Activated T-cell treated with anti-CD3 and anti-CD28 coated beads, Interleukin-2, amount 50 U/mL, for 48 hours (primary cell): ENCODE data around the gene CAV3.
"Not testable (repeated sequence)": the region's sequence is repeated elsewhere in the genome, so short reads cannot be mapped to it uniquely, and the experiment has no call there.

Experiments
- DNase-seq, 2 experiments: peaks; one replicate each; pipeline ENCODE4 v3.0.0-alpha.2; 2020

The CAV3 gene

DNA sequence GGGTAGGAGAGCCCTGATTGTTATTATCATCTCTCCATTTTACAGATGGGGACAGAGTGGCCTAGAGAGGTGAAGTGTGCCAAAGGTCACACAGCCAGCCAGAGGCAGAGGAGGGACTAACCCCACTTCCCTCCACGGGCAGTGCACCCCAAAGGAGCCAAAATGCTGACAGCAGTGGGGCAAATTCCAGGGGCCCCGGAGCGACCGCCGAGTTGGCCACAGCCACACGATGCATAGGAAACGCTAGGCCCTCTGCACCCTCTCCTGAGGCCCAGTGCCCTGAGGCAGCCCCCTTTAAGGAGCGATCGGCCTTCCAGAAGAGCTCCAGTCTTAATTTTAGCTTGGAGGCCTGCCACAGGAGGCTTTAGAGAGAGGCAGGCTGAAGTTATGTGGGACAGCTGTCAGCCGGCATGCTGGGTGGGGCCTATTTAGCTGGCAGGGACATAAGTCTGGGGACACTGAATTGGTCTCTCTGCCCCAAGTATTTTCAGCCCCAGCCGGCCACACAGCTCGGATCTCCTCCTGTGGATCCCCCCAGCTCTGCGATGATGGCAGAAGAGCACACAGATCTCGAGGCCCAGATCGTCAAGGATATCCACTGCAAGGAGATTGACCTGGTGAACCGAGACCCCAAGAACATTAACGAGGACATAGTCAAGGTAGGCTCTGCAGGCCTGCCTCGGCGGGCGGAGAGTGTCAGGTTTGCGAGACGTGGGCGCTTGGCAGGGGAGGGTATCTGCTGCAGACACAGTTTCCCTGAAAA is at the start of gene CAV3:
Gene CAV3 (plus strand): TSS at position 471 of the 763 bp plus-strand sequence. CDS start 75 bp downstream, at position 546.
- DNase-seq: no peak

DNA sequence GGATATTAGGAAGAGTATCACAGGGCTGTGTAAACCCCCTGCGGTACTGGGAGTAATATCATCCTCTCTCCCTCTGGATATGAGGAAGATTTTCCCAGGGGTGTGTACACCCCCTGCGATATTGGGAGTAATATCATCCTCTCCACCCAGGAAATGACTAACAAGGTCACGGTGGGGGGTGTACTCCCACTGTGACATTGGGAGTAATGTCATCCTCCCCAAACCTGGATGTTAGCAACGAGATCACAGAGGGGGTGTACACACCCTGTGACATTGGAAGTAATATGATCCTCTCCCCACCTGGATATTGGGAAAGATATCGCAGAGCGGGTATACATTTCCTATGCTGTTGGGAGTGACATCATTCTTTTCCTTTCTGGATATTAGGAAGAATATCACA is 48.6 kb upstream of the CAV3 start:
- not testable (repeated sequence) for DNase-seq

DNA sequence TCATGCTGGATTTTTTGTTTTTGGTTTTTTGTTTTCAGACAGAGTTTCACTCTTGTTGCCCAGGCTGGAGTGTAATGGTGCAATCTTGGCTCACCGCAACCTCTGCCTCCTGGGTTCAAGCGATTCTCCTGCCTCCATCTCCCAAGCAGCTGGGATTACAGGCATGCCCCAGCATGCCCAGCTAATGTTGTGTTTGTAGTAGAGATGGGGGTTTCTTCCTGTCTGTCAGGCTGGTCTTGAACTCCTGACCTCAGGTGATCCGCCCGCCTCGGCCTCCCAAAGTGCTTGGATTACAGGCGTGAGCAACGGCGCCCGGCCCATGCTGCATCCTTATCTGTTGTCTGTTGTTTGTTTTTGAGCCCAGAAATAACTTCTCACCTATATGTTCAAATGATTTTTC is 42.3 kb upstream of the CAV3 start:
- not testable (repeated sequence) for DNase-seq

DNA sequence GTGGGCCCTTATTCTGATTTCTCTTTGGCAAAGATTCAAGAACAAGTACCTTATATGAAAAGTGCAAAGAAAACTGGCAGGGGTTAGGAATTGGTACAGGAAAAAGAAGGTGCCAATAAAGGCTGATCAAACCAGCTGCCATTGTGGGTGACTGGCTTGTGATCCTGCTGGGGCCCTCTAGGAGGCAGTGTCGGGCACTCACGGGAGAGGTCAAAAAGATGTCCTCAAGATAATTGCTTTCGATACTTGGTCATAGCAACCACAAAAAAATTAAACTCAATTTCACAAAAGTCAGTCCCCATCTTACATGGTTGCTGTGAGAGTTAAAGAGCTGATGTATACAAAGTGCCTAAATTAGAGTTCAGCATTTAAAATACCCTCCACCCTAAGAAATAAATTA is 31.0 kb upstream of the CAV3 start:
- DNase-seq: no peak

DNA sequence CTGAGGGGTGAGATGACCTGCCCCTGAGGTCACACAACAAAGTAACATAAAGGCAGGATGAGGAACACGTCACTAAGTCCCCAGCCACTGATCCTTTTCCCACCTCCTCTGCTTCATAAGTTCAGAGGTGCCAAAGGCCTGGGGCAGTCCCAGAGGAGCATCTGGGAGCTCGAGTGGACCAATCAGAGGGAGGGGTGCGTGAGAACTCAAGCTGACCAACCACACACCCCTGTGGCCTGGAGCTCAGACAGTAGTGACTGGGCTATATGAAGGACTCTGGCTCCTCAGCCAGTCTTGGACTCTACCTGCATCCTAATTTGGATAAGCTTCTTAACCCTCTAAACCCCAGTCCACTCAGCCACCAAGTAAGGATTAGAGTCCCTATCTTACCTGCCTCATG is 28.0 kb upstream of the CAV3 start:
- DNase-seq: no peak

DNA sequence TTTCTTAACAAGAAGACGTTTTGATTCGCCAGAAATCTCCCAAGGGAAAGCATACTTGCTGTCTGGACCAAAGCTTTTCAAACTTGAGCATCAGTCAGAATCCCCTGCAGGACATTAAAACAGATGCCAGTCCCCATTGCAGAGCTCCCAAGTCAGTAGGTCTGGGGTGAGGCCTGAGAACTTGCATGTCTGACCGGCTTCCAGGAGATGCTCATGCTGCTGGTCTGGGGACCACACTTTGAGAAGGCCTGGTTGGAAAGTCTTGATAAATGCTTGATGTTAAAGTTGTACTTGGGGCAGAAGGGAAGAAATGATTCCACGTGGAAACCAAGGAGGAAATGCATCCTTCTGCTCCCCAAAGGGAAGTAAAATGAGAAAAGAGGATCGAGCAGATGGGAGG is 24.3 kb upstream of the CAV3 start:
- no peak for DNase-seq

DNA sequence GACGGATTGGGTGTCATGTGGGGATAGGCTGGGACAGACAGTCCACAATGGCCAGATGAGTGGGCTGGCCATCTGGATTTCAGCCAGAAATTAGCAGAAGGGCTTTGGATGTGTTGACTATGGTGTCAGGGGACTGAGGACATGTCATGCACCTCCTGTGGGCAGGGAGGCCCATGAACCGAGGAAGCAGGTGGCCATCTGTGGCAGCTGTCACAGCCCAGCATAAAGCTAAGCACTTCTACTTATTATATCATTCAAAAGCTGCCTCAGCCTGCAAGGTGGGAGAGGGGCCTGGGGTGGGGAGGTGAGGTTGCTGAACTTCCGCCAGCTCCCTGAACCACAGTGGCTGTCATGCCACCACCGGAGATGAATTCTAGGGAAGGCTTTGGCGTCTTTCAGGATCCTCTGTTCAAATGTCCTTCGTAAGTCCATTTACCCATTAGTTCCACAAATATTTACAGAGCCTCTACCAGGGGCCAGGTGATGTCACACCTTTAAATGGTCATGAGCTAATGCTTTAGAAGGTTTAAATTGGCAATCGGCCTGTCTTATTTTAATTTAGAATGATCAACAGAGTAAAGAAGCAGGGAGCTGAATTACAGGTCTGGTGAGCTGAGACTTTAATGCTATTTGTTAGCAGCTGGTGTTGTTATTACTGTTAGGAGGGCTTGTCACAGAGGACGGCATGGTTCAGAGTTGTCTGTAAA is 23.6 kb upstream of the CAV3 start:
- no peak for DNase-seq

DNA sequence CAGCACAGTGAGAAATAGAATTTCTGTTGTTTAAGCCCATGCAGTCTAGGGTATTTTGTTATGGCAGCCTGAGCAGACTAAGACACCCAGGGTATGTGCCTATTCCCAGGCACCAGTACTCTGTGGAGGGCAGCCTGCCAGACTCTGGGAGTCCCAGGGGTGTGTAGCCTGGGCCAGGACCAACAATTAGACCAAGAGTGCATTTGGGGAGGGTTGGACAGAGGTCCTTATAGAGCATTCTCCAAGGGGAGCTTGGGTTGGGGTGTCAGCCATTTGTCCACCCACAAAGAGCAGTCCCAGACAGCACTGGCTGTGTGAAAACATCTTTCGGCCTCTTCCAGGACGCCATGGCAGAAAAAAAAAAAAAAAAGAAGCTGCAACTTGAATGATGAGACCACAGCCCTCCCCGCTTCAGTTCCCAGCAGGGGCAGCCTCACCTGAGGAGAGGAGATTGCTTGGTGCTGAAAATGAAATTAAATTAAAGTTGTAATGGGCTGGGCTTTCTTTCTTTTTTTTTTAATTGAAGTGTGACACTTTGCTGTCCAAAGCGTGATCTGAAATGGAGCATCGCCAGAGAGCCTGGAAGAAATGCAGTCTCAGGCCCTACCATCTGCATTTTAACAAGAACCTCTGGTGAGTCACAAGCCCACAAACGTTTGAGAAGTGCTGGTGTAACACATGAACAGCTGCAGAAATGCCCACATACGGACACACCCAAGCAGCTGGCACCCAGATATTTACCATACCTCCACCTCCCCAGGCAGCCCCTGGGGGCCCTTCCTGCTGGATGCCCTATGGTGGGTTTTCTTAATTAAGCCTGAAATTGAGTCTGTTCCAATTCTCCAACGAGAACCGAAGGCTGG is 21.3 kb upstream of the CAV3 start:
- no peak for DNase-seq

DNA sequence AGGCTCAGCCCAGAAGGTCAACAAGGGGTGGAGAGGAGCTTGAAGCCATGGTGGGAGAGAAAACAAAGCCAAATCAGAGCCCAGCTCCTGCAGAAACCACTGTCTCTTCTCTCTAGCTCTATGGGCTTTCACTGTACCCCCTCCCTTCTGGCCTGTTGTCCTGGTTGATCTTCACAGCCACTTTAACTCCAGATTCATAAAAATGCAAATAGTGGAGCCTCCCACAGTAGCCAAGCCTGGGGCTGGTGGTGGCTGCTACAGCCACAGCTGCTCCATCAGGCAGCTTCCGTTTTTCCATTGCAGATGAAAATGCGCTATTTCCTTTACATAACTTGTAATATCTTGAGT is 20.7 kb upstream of the CAV3 start:
- DNase-seq: no peak

DNA sequence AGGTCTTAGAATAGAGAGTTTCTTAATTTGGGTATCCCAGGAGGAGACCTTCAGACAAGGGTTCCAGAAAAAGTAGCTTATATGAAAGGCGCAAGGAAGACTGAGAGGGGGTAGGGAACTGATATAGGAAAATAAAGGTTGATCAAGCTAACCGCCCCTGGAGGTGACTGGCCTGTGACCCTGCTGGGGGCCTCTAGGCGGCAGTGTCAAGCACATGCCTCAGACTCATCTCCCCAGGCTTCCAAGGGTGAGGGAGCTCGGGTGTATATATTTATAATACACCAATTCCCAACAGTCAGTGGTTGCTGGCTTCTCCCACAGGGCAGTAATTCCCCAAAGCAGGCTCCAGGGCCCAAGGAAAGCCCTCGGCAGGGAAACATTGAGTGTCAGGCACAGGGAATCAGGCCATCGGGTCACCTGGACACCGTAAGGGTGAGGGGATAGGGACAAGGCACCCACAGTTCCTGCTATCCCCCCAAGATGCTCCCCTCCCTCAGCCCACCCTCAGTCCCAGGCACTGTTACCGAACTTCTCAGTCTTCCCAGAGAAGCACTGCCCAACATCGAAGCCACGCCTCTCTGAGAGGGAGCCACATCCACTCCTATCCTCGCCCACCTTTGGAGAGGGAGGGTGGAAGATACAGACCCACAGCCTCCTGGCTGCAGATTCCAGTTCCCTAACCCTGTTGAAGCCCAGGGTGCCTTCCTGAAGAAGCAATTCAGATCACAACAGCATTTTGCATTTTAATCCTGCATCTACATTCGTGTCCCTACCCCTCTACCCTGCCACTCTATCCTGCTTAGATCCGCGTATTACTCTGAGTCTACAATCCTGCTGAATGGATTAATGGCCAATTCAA is 19.5 kb upstream of the CAV3 start:
- DNase-seq: no peak

DNA sequence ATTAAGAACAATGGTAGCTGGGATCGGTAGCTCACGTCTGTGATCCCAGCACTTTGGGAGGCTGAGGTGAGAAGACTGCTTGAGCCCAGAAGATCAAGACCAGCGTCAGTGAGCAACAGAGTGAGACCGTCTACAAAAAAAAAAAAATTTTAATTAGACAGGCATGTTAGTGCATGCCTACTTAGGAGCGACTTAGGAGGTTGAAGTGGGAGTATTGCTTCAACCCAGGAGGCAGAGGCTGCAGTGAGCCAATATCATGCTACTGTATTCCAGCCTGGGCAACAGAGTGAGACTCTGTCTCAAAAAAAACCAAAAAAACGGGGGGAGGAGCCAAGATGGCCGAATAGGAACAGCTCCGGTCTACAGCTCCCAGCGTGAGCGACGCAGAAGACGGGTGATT is 17.8 kb upstream of the CAV3 start:
- not testable (repeated sequence) for DNase-seq

DNA sequence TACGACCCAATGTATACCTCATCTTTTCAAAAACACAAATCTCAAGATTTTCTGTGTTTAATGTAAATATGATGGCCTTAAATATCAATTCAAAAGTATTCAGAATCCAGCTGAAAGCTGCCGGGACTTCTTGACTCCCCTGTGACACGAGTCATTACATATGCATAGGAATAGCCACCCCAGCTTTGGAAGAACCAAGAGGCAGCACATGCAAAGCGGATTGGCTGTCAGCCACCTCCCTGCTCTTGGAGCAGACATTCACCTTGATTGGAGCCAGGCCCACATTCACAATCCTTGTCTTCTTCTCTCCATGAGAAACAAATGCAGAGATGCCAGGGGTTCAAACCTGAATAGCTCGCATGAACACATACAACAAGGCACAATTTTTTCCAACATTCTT is 10.8 kb upstream of the CAV3 start:
- DNase-seq: no peak

DNA sequence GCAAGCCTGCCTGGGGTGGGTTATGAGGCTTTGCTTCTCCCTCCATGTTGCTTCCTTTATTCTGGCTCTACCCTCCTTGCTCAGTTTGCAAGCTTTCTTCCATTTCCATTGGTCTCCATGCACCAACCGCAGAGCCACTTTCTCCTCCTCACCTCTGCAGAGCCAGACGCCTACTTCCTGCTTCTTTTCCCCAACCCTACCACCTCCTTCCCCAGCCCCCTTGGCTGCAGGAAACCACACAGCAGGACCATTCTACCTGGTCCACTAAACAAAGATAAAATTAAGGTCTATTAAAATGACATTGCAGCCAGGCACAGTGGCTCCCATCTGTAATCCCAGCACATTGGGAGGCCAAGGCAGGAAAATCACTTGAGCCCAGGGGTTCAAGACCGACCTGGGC is 10.0 kb upstream of the CAV3 start:
- DNase-seq: no peak

DNA sequence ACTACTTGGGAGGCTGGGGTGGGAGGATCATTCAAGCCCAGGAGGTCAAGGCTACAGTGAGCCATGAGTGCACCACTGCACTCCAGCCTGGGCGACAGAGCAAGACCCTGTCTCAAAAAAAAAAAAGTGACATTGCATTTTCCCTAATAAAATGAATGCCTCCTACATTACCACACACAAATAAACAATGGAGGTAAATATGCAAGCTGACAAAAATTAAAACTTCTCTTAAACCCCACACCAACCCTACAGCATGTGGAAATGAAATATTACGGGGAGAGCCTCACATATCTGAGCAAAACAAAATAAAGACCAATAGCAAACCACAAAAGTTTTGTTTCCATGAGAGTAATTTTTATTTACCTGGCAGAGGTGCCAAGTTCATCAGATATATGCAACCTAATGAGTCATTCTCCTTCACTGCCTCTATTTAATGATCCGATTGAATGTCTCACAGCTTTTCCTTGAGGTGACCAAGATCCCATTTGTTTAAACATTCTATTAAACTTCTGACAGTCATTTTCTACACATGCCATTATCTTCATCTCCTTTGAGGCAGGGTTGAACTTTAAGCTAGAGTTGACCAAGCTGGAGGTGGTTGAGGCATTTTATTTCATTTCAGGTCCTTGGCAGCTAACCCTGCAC is 9.4 kb upstream of the CAV3 start:
- DNase-seq: no peak

DNA sequence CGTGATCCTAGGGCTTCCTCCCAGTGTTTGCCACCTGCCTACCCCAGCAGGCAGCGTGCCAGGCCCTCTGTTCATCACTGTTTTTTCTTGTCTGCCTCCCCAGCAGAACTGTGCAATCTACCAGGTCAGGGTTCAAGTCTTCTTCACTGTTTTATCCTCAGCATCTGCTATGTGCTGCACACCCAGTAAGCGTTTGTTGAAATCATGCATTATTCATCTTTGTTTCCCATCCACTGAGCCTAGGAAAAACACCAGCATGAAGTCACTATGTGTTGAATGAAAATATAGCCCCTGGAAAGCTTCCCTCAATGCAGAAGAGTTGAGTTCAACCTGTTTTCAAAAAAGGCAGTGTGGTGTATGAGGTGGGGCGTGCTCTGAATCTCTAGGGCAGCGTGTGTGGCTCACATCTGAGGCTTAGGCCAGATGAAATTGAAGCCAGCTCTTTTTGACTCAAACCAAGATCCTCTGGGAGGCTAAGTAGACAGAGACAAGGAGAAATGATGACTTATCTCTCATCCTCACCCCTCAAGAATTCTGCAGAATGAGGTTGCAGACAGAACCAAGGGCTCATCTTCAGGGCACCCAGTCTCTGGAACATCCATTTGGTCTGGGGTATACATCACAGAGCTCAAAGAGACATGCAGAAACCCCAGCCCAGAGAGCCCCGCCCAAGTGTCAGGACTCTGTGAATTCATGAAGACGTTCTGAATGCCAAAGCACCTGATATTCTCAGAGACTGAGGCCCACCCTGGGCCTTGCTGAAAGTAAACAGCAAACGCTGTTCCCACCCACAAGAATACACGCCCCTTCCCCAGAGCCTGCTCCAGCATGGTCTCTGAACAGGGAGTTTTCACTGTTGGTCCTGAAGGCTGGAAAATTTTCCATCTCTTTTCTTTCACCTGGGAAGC is 5.7 kb upstream of the CAV3 start:
- DNase-seq: no peak

DNA sequence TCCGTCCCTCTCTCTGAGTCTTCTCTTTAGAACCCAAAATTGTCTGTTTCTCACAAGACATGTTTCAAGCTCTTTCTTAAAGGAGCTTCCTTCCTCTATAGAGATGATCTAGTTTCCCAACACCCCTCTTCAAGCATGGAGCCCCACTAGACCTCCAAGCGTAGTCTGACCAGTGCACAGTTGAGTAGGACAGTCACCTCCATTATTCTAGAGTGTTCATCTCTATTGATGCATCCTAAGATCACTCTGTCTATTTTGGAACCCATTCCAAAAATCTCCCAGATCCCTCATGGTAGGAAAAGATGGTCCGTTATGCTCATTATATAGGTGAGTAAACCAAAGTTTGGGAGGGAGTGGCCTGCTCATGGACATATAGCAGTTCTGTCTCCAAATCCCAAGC is 4.1 kb upstream of the CAV3 start:
- no peak for DNase-seq

DNA sequence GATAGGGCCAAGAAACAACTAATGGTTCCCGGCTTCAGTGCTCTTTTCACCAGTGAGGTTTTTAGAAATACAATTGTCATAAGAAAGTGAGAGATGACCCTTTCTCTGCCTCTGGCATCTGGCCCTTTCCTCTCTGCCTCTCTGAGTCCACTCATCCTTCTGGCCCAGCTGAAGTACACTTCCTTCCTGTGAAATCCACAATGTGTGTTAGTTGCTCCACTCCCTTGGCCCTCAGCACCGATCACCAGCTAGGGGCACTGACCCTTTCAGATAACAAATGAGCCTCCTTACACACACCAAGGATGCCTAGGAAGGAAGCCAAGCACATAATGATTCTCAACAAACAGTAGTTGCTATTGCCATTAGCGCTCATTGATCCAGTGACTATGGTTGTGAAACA is 2.9 kb upstream of the CAV3 start:
- DNase-seq: no peak

DNA sequence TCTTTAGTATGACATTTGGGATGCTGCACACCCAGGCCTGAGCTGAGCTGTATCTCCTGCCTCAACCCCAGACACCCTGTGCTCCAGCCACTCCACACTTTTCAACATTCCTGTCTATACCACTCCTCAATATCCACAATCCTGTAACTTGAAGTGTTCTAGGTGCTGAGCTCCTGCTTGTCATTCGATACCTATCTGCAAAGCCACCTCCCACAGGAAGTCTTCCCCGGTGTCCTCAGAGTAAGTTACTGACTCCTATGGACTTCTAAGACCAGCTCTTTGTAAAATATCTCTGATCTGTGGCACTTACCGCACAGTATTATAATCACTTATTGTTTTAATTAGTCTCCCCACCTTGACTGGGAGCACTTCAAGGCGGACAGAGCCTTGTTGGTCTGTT is 1.2 kb upstream of the CAV3 start:
- DNase-seq: no peak

DNA sequence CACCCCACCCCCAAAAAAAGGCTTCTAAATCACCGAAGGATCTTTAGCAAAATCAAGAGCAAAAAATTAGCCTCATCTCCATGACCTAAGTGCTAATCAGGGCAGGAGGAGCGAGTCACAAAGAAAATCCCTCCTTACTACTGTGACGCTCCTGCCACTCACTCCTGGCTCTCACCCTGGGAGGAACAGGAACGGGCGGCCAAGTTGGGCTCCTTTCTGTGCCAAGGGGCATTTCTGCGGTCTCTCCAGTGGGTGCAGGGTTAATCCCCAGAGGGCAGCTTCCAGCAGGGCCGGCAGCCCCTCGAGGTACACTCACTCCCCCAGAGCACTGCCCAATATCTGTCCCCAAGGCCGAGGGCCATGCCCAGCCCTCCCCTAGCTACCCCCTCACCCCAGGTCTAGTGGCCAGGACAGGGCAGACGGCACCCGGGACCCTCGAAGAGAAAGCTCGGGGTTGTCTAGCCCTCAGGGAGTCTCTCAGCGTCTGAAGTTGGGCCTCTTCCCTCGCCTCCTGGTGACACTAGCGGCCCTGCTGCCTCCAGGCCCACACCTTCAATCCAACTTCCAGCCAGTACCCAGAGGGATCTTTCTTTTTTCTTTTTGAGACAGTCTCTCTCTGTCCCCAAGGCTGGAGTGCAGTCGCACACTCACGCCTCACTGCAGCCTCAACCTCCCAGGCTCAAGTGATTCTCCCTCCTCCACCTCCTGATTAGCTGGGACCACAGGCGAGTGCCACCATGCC is 706 bp downstream of the CAV3 start:
- no peak for DNase-seq

DNA sequence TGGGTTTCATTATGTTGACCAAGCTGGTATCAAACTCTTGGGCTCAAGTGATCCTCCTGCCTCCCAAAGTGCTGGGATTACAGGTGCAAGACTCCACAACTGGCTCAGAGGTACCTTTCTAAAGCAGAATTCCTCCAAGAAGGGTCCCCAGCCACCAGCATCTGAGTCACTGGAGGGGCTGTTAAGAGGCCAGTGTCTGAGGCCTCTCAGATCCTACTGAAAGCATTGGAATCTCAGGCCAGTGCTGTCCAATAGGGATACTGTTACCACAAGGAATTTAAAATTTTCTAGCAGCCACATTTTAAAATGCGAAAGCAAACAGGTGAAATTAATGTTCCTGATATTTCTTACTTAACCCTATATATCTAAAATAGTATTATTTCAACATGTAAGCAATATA is 1.3 kb downstream of the CAV3 start:
- DNase-seq: no peak
